ENCODE results near the gene ARHGAP8.

The ARHGAP8 gene

DNA sequence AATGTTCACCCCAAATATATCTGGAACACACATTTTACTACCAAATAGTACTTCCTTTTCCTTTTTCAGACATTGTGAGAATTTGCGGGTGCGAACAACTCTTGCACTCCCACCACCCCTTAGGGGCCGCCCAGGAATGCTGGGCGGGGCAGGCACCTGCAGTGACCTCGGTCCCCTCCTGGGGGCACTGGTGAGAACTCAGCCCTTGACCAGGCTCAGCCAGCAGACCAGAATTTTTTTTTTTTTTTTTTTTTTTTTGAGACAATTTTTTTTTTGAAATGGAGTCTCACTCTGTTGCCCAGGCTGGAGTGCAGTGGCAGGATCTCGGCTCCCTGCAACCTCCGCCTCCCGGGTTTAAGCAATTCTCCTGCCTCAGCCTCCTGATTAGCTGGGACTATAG, 75.8 kb downstream of the ARHGAP8 start:
- H3K4ac ChIP-seq (ENCODE audit: low read depth in 1 of 2, low read length in 2 of 2), result no peak overlapping the region
- H3K18ac ChIP-seq (ENCODE audit: low read depth in 1 of 2, low read length in 2 of 2), result no peak overlapping the region
- no peaks in the 10 kb centered on the region for H3K79me1 ChIP-seq (replicated peaks; ENCODE audit: low read length, poor library complexity, severe bottlenecking)
- WGBS, result 62% methylated on average over 8 of the region's 8 CpGs
- H2AFZ ChIP-seq (ENCODE audit: low read depth, low read length), result no peak overlapping the region
- H3K9me3 ChIP-seq (ENCODE audit: control insufficient read depth, low read length), result no peaks in the 10 kb centered on the region
- H3K27me3 ChIP-seq (ENCODE audit: control insufficient read depth in 1 of 2, insufficient read depth in 1 of 2, low read length in 2 of 2), result peaks cover 3 to 12% of the 10 kb centered on the region in 2 experiments
- H3K4me3 ChIP-seq (ENCODE audit: insufficient read depth in 1 of 2, low read depth in 1 of 2, low read length in 2 of 2), result no peak overlapping the region
- no peak overlapping the region for H2BK15ac ChIP-seq (ENCODE audit: low read depth, poor library complexity, severe bottlenecking)
- H3K14ac ChIP-seq (ENCODE audit: low read length in 2 of 2), result no peak overlapping the region
- no peak for DNase-seq
- H3K36me3 ChIP-seq (ENCODE audit: control insufficient read depth in 1 of 2, insufficient read depth in 2 of 2, low read depth in 1 of 2, low read length in 2 of 2), result no peaks in the 10 kb centered on the region
- no peak overlapping the region for H2AK5ac ChIP-seq (ENCODE audit: low read length, severe bottlenecking)
- no peak overlapping the region for H2BK5ac ChIP-seq (ENCODE audit: low read depth, low read length, poor library complexity, severe bottlenecking)
- H2BK120ac ChIP-seq (ENCODE audit: low read depth, low read length), result no peak overlapping the region
- no peak overlapping the region for H4K8ac ChIP-seq (ENCODE audit: low read length)
- H2BK12ac ChIP-seq (ENCODE audit: low read length in 2 of 2), result no peak overlapping the region
- no peak overlapping the region for H3K9ac ChIP-seq (ENCODE audit: low read length)
- no peaks in the 10 kb centered on the region for H3K4me1 ChIP-seq (ENCODE audit: control insufficient read depth, insufficient read depth, low read depth, low read length)
- no peak overlapping the region for H3K23ac ChIP-seq (ENCODE audit: low read length in 2 of 2)
- H3K4me2 ChIP-seq (ENCODE audit: low read length, poor library complexity, severe bottlenecking), result no peak overlapping the region
- no peak overlapping the region for H3K27ac ChIP-seq (ENCODE audit: low read length, poor library complexity, severe bottlenecking)
- no peak overlapping the region for H4K91ac ChIP-seq (ENCODE audit: low read length)

- no peak overlapping the region for H3K4me3 ChIP-seq (ENCODE audit: insufficient read depth in 1 of 2, low read depth in 1 of 2, low read length in 2 of 2)
These were observed 79.5 kb downstream of the ARHGAP8 start for GRCh38 chr22:44831885-44832284.

GRCh38 chr22:44834065-44834464, 81.7 kb downstream of the ARHGAP8 start:
- no peak overlapping the region for H3K27ac ChIP-seq (ENCODE audit: low read length, poor library complexity, severe bottlenecking)
- H2BK12ac ChIP-seq (ENCODE audit: low read length in 2 of 2), result no peak overlapping the region
- H3K9me3 ChIP-seq (ENCODE audit: control insufficient read depth, low read length), result peaks cover 15% of the 10 kb centered on the region
- H3K14ac ChIP-seq (ENCODE audit: low read length in 2 of 2), result no peak overlapping the region
- H2AK5ac ChIP-seq (ENCODE audit: low read length, severe bottlenecking), result no peak overlapping the region
- H2BK120ac ChIP-seq (ENCODE audit: low read depth, low read length), result no peak overlapping the region
- no peak for DNase-seq
- H3K79me1 ChIP-seq (replicated peaks; ENCODE audit: low read length, poor library complexity, severe bottlenecking), result no peaks in the 10 kb centered on the region
- no peaks in the 10 kb centered on the region for H3K36me3 ChIP-seq (ENCODE audit: control insufficient read depth in 1 of 2, insufficient read depth in 2 of 2, low read depth in 1 of 2, low read length in 2 of 2)
- H3K23ac ChIP-seq (ENCODE audit: low read length in 2 of 2), result no peak overlapping the region
- H4K8ac ChIP-seq (ENCODE audit: low read length), result no peak overlapping the region
- no peak overlapping the region for H4K91ac ChIP-seq (ENCODE audit: low read length)
- no peak overlapping the region for H3K4me2 ChIP-seq (ENCODE audit: low read length, poor library complexity, severe bottlenecking)
- peaks cover 3 to 17% of the 10 kb centered on the region in 2 experiments for H3K27me3 ChIP-seq (ENCODE audit: control insufficient read depth in 1 of 2, insufficient read depth in 1 of 2, low read length in 2 of 2)
- H2BK5ac ChIP-seq (ENCODE audit: low read depth, low read length, poor library complexity, severe bottlenecking), result no peak overlapping the region
- no peaks in the 10 kb centered on the region for H3K4me1 ChIP-seq (ENCODE audit: control insufficient read depth, insufficient read depth, low read depth, low read length)
- no peak overlapping the region for H3K4me3 ChIP-seq (ENCODE audit: insufficient read depth in 1 of 2, low read depth in 1 of 2, low read length in 2 of 2)
- no peak overlapping the region for H2BK15ac ChIP-seq (ENCODE audit: low read depth, poor library complexity, severe bottlenecking)
- no peak overlapping the region for H3K4ac ChIP-seq (ENCODE audit: low read depth in 1 of 2, low read length in 2 of 2)
- no peak overlapping the region for H3K9ac ChIP-seq (ENCODE audit: low read length)
- no peak overlapping the region for H2AFZ ChIP-seq (ENCODE audit: low read depth, low read length)
- H3K18ac ChIP-seq (ENCODE audit: low read depth in 1 of 2, low read length in 2 of 2), result no peak overlapping the region

More at GRCh38 chr22:44831885-44832284, 79.5 kb downstream of the ARHGAP8 start:
- H2BK15ac ChIP-seq (ENCODE audit: low read depth, poor library complexity, severe bottlenecking), result no peak overlapping the region
- WGBS, result no CpG with 5 or more reads among the region's 1 CpG
- no peak overlapping the region for H3K4me2 ChIP-seq (ENCODE audit: low read length, poor library complexity, severe bottlenecking)
- no peaks in the 10 kb centered on the region for H3K36me3 ChIP-seq (ENCODE audit: control insufficient read depth in 1 of 2, insufficient read depth in 2 of 2, low read depth in 1 of 2, low read length in 2 of 2)
- no peak overlapping the region for H4K8ac ChIP-seq (ENCODE audit: low read length)
- H3K4ac ChIP-seq (ENCODE audit: low read depth in 1 of 2, low read length in 2 of 2), result no peak overlapping the region
- H2AFZ ChIP-seq (ENCODE audit: low read depth, low read length), result no peak overlapping the region
- no peaks in the 10 kb centered on the region for H3K4me1 ChIP-seq (ENCODE audit: control insufficient read depth, insufficient read depth, low read depth, low read length)
- no peak overlapping the region for H2BK120ac ChIP-seq (ENCODE audit: low read depth, low read length)
- no peak overlapping the region for H2BK12ac ChIP-seq (ENCODE audit: low read length in 2 of 2)
- no peak overlapping the region for H3K14ac ChIP-seq (ENCODE audit: low read length in 2 of 2)
- no peak for DNase-seq
- peaks cover 15% of the 10 kb centered on the region for H3K9me3 ChIP-seq (ENCODE audit: control insufficient read depth, low read length)
- H3K79me1 ChIP-seq (replicated peaks; ENCODE audit: low read length, poor library complexity, severe bottlenecking), result no peaks in the 10 kb centered on the region
- H3K27ac ChIP-seq (ENCODE audit: low read length, poor library complexity, severe bottlenecking), result no peak overlapping the region
- no peak overlapping the region for H3K18ac ChIP-seq (ENCODE audit: low read depth in 1 of 2, low read length in 2 of 2)
- H4K91ac ChIP-seq (ENCODE audit: low read length), result no peak overlapping the region
- H2AK5ac ChIP-seq (ENCODE audit: low read length, severe bottlenecking), result no peak overlapping the region
- H3K23ac ChIP-seq (ENCODE audit: low read length in 2 of 2), result no peak overlapping the region
- H2BK5ac ChIP-seq (ENCODE audit: low read depth, low read length, poor library complexity, severe bottlenecking), result no peak overlapping the region
- peaks cover 0 to 6% of the 10 kb centered on the region in 2 experiments for H3K27me3 ChIP-seq (ENCODE audit: control insufficient read depth in 1 of 2, insufficient read depth in 1 of 2, low read length in 2 of 2)
- no peak overlapping the region for H3K9ac ChIP-seq (ENCODE audit: low read length)

DNA sequence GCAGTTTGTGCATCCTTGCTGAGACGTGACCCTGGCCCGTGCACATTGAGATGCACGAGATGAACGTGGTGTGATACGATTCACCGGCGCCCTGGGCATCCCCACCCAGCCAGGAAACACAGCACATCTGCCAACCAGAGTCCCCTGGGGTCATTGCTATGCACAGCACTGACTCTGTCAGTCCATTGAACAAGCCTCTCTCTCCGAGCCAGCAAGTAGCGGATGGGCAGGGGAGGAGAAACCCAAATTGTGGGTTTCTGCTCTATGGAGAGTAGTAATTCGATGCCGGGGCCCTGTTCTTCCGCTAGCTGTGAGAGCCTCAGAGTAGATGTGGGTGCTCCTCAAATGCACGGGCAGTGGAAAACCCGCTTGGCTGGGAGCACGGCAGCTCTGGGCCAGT, 85.1 kb downstream of the ARHGAP8 start:
- Histone ChIP-seq H2BK120ac (ENCODE audit: low read depth, low read length) (no peak overlapping the region), H3K4me2 (ENCODE audit: low read length, poor library complexity, severe bottlenecking) (no peak overlapping the region), H4K91ac (ENCODE audit: low read length) (no peak overlapping the region), H3K18ac (ENCODE audit: low read depth in 1 of 2, low read length in 2 of 2) (no peak overlapping the region), H4K8ac (ENCODE audit: low read length) (no peak overlapping the region), H3K14ac (ENCODE audit: low read length in 2 of 2) (no peak overlapping the region), H3K9ac (ENCODE audit: low read length) (no peak overlapping the region), H3K79me1 (replicated peaks; ENCODE audit: low read length, poor library complexity, severe bottlenecking) (no peaks in the 10 kb centered on the region), H3K9me3 (ENCODE audit: control insufficient read depth, low read length) (peaks cover 15% of the 10 kb centered on the region), H2BK5ac (ENCODE audit: low read depth, low read length, poor library complexity, severe bottlenecking) (no peak overlapping the region), H2BK12ac (ENCODE audit: low read length in 2 of 2) (no peak overlapping the region), H3K27me3 (ENCODE audit: control insufficient read depth in 1 of 2, insufficient read depth in 1 of 2, low read length in 2 of 2) (peaks cover 6 to 43% of the 10 kb centered on the region in 2 experiments), H3K4ac (ENCODE audit: low read depth in 1 of 2, low read length in 2 of 2) (no peak overlapping the region), H2BK15ac (ENCODE audit: low read depth, poor library complexity, severe bottlenecking) (no peak overlapping the region), H3K36me3 (ENCODE audit: control insufficient read depth in 1 of 2, insufficient read depth in 2 of 2, low read depth in 1 of 2, low read length in 2 of 2) (no peaks in the 10 kb centered on the region), H2AFZ (ENCODE audit: low read depth, low read length) (no peak overlapping the region), H3K27ac (ENCODE audit: low read length, poor library complexity, severe bottlenecking) (no peak overlapping the region), H3K23ac (ENCODE audit: low read length in 2 of 2) (no peak overlapping the region), H3K4me3 (ENCODE audit: insufficient read depth in 1 of 2, low read depth in 1 of 2, low read length in 2 of 2) (no peak overlapping the region), H2AK5ac (ENCODE audit: low read length, severe bottlenecking) (no peak overlapping the region), H3K4me1 (ENCODE audit: control insufficient read depth, insufficient read depth, low read depth, low read length) (no peaks in the 10 kb centered on the region)
- WGBS, result 84% methylated on average over 15 of the region's 15 CpGs
- no peak for DNase-seq

Measured in mesenchymal stem cell (in vitro differentiated cells and primary cell).